Adipose tissue (tissue), 3 donors: ENCODE data around the gene ACLY. TPM values are rescaled to one million over a fixed set of nuclear protein-coding genes. Genes with fewer than 3 reads are reported as not detected.

Experiments used
- H3K27ac ChIP-seq: one replicate; pipeline ENCODE4 v1.5.1; 2013; ENCODE audit warnings: low read depth, low read length
- WGBS, 3 donors: extraction: QIAGEN DNeasy Blood & Tissue Kit; methylation state at CpG; one replicate each; pipeline ENCODE4 v1.1.7; 2013; 5-methylcytosine and 5-hydroxymethylcytosine counted together
- polyA plus RNA-seq, 3 donors: library from polyadenylated mRNA; stranded (reverse); fragments of 200-250 nt; gene quantifications; one replicate each; pipeline ENCODE4 v1.2.3, GENCODE V29; 2013
- donor health status: healthy with polysubstance abuse.
- donor health status: Bipolar disorder and iron deficiency.
- donor health status: healthy.

The ACLY gene
- polyA plus RNA-seq, 3 donors = 41.5 to 104 (median 68.9) TPM

- WGBS, 3 donors = 81 to 86% (median 85%) methylated on average over 13 to 14 of the region's 14 CpGs
- no peak overlapping the region for H3K27ac ChIP-seq
These were observed 97.0 kb downstream of the ACLY start for GRCh38 chr17:41821776-41822175.

- 94 to 97% (median 95%) methylated on average over 20 of the region's 20 CpGs for WGBS, 3 donors
- no peak overlapping the region for H3K27ac ChIP-seq
These were observed 100.7 kb downstream of the ACLY start for GRCh38 chr17:41818024-41818423.

Other genes with a start within 250 kb of the ACLY start
- gene EIF1, start 230.1 kb downstream of the ACLY start, polyA plus RNA-seq = 100 to 1,000 TPM; 426 to 985 (median 580) TPM
- 1 to 10 TPM in 1 of 3 donors, not detected in 2; 2.4 TPM for gene GAST, start 206.6 kb downstream of the ACLY start, polyA plus RNA-seq
- under 1 TPM; 0.03 to 0.48 (median 0.22) TPM for gene HAP1, start 184.3 kb downstream of the ACLY start, polyA plus RNA-seq
- 10 to 100 TPM; 35.7 to 49.0 (median 36.9) TPM for gene JUP, start 132.2 kb downstream of the ACLY start, polyA plus RNA-seq
- gene P3H4, start 107.0 kb downstream of the ACLY start, polyA plus RNA-seq = 10 to 100 TPM in 1 of 3 donors, 1 to 10 TPM in 2; 3.3 to 11.1 (median 9.7) TPM
- 10 to 100 TPM in 2 of 3 donors, 1 to 10 TPM in 1; 9.6 to 50.6 (median 24.6) TPM for gene FKBP10, start 105.9 kb downstream of the ACLY start, polyA plus RNA-seq
- 10 to 100 TPM; 45.9 to 70.5 (median 50.0) TPM for gene NT5C3B, start 82.7 kb downstream of the ACLY start, polyA plus RNA-seq
- gene KLHL10, start 81.1 kb downstream of the ACLY start, polyA plus RNA-seq = under 1 TPM; 0.02 to 0.79 (median 0.64) TPM
- gene KLHL11, start 53.5 kb downstream of the ACLY start, polyA plus RNA-seq = 1 to 10 TPM in 1 of 3 donors, under 1 TPM in 2; 0.89 to 1.4 (median 0.90) TPM
- under 1 TPM; 0.48 to 0.79 (median 0.64) TPM for gene ODAD4, start 11.7 kb upstream of the ACLY start, polyA plus RNA-seq
- 10 to 100 TPM; 19.4 to 45.6 (median 38.2) TPM for gene CNP, start 47.8 kb upstream of the ACLY start, polyA plus RNA-seq
- 10 to 100 TPM; 43.8 to 86.1 (median 65.2) TPM for gene DNAJC7, start 98.5 kb upstream of the ACLY start, polyA plus RNA-seq
- gene NKIRAS2, start 101.1 kb upstream of the ACLY start, polyA plus RNA-seq = 10 to 100 TPM; 13.5 to 35.1 (median 30.9) TPM
- 1 to 10 TPM in 1 of 3 donors, under 1 TPM in 2; 0.12 to 1.5 (median 0.22) TPM for gene C17orf113, start 131.7 kb upstream of the ACLY start, polyA plus RNA-seq
- 1 to 10 TPM in 1 of 3 donors, under 1 TPM in 2; 0.10 to 2.0 (median 0.67) TPM for gene ZNF385C, start 179.5 kb upstream of the ACLY start, polyA plus RNA-seq
- 10 to 100 TPM in 1 of 3 donors, 1 to 10 TPM in 2; 6.2 to 17.4 (median 7.0) TPM for gene DHX58, start 193.8 kb upstream of the ACLY start, polyA plus RNA-seq
- 10 to 100 TPM; 37.5 to 57.1 (median 40.9) TPM for gene KAT2A, start 202.4 kb upstream of the ACLY start, polyA plus RNA-seq
- under 1 TPM; 0.09 to 0.70 (median 0.34) TPM for gene HSPB9, start 203.9 kb upstream of the ACLY start, polyA plus RNA-seq
- 100 to 1,000 TPM in 2 of 3 donors, 10 to 100 TPM in 1; 62.4 to 190 (median 182) TPM for gene RAB5C, start 236.0 kb upstream of the ACLY start, polyA plus RNA-seq